SK-N-MC (cell line): ENCODE results near the gene KCNH6.

Source experiments
- EZH2 ChIP-seq: fragments of 200-600 bp; sonication (generic); IDR thresholded peaks from one replicate; pipeline ENCODE4 v1.6.1; 2017; ENCODE audit warnings: antibody characterized with exemption
- POLR2AphosphoS5 ChIP-seq: IDR thresholded peaks from 2 replicates; pipeline ENCODE4 v1.6.1; 2012; ENCODE audit warnings: mild to moderate bottlenecking, low read depth, low read length, borderline replicate concordance

DNA sequence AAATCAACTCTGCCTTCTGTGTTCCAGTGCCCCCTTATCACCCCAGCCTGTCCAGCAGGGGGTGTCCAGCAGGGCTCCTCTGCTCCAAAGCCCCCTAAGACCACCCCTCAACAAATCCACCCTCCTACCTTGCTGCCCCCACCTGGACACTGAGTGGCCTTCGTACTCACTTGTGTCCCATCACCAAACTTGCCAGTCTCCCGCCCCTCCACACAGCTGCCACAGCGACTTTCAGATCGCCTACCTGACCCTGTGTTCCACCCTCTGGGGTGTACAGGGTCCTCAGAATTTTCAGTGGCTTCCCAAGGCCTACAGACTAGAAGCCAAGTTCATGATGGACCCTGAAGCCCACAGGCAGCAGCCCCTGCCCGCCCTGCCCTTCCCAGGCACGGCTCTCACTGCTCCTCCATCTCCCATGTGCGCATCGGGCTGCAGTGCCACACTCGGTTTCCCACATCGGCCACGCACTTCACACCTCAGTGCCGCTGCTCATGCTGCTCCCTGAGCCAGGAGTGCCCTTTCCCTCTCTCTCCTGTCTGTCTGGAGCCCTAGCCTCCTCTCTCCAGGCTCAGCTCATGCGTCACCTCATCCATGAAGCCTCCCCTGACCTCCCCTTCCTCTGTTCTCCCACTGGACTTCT is 11.8 kb downstream of the KCNH6 start:
- TF ChIP-seq POLR2AphosphoS5 (no peak), EZH2 (no peak)
